ENCODE results near the gene TOGARAM1.

Gene TOGARAM1

GRCh38 chr14:44963775-44964380 lies 1.9 kb downstream of the TOGARAM1 start:
- DNase-seq (ENCODE audit: low spot score), result no peak

GRCh38 chr14:44966601-44967336 lies 4.8 kb downstream of the TOGARAM1 start:
- no peak for DNase-seq (ENCODE audit: low spot score)

- DNase-seq (ENCODE audit: low spot score), result no peak
Measured at GRCh38 chr14:44968714-44969113, 6.7 kb downstream of the TOGARAM1 start.

GRCh38 chr14:44970907-44971306 lies 8.9 kb downstream of the TOGARAM1 start:
- DNase-seq (ENCODE audit: low spot score), result no peak

GRCh38 chr14:44971459-44971858 lies 9.5 kb downstream of the TOGARAM1 start:
- DNase-seq (ENCODE audit: low spot score), result no peak

GRCh38 chr14:44979273-44979672 lies 17.3 kb downstream of the TOGARAM1 start:
- DNase-seq (ENCODE audit: low spot score), result no peak

GRCh38 chr14:44979740-44980356 lies 17.9 kb downstream of the TOGARAM1 start:
- DNase-seq (ENCODE audit: low spot score), result no peak

GRCh38 chr14:44981198-44981597 lies 19.2 kb downstream of the TOGARAM1 start:
- no peak for DNase-seq (ENCODE audit: low spot score)

GRCh38 chr14:44982594-44982993 lies 20.6 kb downstream of the TOGARAM1 start:
- DNase-seq (ENCODE audit: low spot score), result no peak

- no peak for DNase-seq (ENCODE audit: low spot score)
Measured at GRCh38 chr14:44988694-44989093, 26.7 kb downstream of the TOGARAM1 start.

GRCh38 chr14:44989497-44990440 lies 27.8 kb downstream of the TOGARAM1 start:
- DNase-seq (ENCODE audit: low spot score), result no peak

GRCh38 chr14:44990533-44990932 lies 28.5 kb downstream of the TOGARAM1 start:
- DNase-seq (ENCODE audit: low spot score), result no peak

- DNase-seq (ENCODE audit: low spot score), result no peak
Measured at GRCh38 chr14:44995196-44995595, 33.2 kb downstream of the TOGARAM1 start.

GRCh38 chr14:44995770-44996294 lies 33.8 kb downstream of the TOGARAM1 start:
- DNase-seq (ENCODE audit: low spot score), result no peak

GRCh38 chr14:45003924-45004323 lies 41.9 kb downstream of the TOGARAM1 start:
- no peak for DNase-seq (ENCODE audit: low spot score)

- no peak for DNase-seq (ENCODE audit: low spot score)
Measured at GRCh38 chr14:45015133-45015532, 53.1 kb downstream of the TOGARAM1 start.

- DNase-seq (ENCODE audit: low spot score), result no peak
Measured at GRCh38 chr14:45028107-45028626, 66.2 kb downstream of the TOGARAM1 start.

GRCh38 chr14:45034730-45035129 lies 72.7 kb downstream of the TOGARAM1 start:
- no peak for DNase-seq (ENCODE audit: low spot score)

- no peak for DNase-seq (ENCODE audit: low spot score)
Measured at GRCh38 chr14:45038256-45038655, 76.3 kb downstream of the TOGARAM1 start.

- no peak for DNase-seq (ENCODE audit: low spot score)
Measured at GRCh38 chr14:45038865-45039264, 76.9 kb downstream of the TOGARAM1 start.

- no peak for DNase-seq (ENCODE audit: low spot score)
Measured at GRCh38 chr14:45039390-45039789, 77.4 kb downstream of the TOGARAM1 start.

- DNase-seq (ENCODE audit: low spot score), result no peak
Measured at GRCh38 chr14:45041641-45042040, 79.7 kb downstream of the TOGARAM1 start.
